ENCODE data around the gene SAE1.
A peak's percentile ranks its signal among the peaks of the same experiment; 100 is the strongest.

- TF ChIP-seq NBN (IDR thresholded peaks at IDR 0.05), result peak; percentile 18
- TF ChIP-seq EGR1 (IDR thresholded peaks at IDR 0.05; ENCODE audit: borderline replicate concordance in 1 of 2, low read depth in 2 of 2, low read length in 2 of 2), result 0 out of 3 replicates have a peak, but pooled peaks of 1 of the 2 experiments have one; percentile 32
- TF ChIP-seq ESRRA (IDR thresholded peaks at IDR 0.05; ENCODE audit: low read length), result no peak
Measured at GRCh38 chr19:47230054-47230920, 99.7 kb downstream of the SAE1 start.

Measured in GM12878 (cell line).